ENCODE results near the gene RNF113B.

DNA sequence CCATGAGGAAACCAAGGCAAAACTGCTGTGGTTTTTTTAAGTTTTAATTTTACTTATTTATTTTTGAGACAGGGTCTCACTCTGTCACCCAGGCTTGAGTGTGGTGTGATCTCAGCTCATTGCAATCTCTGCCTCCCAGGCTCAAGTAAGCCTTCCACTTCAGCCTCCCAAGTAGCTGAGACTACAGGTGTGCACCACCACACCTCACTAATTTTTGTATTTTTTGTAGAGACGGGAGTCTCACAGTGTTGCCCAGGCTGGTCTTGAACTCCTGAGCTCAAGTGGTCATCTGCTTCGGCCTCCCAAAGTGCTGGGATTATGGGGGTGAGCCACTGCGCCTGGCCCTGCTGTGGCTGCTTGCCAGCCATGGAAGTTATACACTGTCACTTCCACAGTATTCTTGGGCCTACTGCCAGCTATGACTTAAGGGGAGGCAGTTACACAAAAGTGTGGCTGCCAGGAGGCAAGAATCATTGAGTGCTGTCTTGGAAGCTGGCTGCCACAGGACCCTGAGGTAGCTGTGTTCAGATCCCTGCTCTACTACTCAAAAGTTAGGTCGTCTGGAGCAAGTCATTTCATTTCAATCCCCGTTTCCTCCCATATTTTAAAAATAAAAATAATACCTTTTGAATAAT is 21.5 kb downstream of the RNF113B start:
- TF ChIP-seq, protein P1, sequence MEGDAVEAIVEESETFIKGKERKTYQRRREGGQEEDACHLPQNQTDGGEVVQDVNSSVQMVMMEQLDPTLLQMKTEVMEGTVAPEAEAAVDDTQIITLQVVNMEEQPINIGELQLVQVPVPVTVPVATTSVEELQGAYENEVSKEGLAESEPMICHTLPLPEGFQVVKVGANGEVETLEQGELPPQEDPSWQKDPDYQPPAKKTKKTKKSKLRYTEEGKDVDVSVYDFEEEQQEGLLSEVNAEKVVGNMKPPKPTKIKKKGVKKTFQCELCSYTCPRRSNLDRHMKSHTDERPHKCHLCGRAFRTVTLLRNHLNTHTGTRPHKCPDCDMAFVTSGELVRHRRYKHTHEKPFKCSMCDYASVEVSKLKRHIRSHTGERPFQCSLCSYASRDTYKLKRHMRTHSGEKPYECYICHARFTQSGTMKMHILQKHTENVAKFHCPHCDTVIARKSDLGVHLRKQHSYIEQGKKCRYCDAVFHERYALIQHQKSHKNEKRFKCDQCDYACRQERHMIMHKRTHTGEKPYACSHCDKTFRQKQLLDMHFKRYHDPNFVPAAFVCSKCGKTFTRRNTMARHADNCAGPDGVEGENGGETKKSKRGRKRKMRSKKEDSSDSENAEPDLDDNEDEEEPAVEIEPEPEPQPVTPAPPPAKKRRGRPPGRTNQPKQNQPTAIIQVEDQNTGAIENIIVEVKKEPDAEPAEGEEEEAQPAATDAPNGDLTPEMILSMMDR (IDR thresholded peaks at IDR 0.05 in 8 of 11, conservative IDR thresholded peaks at IDR 0.05 in 3 of 11) = no peak
- peak in 1 of 3 donors; percentile 12 for TF ChIP-seq POLR2AphosphoS5 (IDR thresholded peaks at IDR 0.05)

Data from spleen (tissue), 7 donors.